Adipocyte (in vitro differentiated cells): ENCODE results near the gene PCLO.

Source experiments
- DNase-seq: peaks from one replicate; pipeline ENCODE4 v3.0.0-alpha.2; 2015; ENCODE audit warnings: low read depth
- H3K27me3 ChIP-seq: replicated peaks from 2 replicates; pipeline ENCODE4 v1.7.0; 2013; ENCODE audit warnings: mild to moderate bottlenecking, low read length, moderate library complexity; ENCODE audit not compliant: control insufficient read depth, insufficient read depth
- H3K36me3 ChIP-seq: 2 replicates; pipeline ENCODE4 v1.7.0; 2013; ENCODE audit warnings: low read length, mild to moderate bottlenecking, moderate library complexity; ENCODE audit not compliant: control insufficient read depth, insufficient read depth, severe bottlenecking
- H3K4me1 ChIP-seq: 2 replicates; pipeline ENCODE4 v1.7.0; 2013; ENCODE audit warnings: mild to moderate bottlenecking, low read length, moderate library complexity; ENCODE audit not compliant: control insufficient read depth, insufficient read depth
- H3K4me3 ChIP-seq: 2 replicates; pipeline ENCODE4 v1.7.0; 2013; ENCODE audit warnings: mild to moderate bottlenecking, low read length, moderate library complexity
- H3K9ac ChIP-seq: 2 replicates; pipeline ENCODE4 v1.7.0; 2013; ENCODE audit warnings: mild to moderate bottlenecking, low read length, moderate library complexity
- H3K9me3 ChIP-seq: 2 replicates; pipeline ENCODE4 v1.7.0; 2013; ENCODE audit warnings: mild to moderate bottlenecking, low read length, moderate library complexity; ENCODE audit not compliant: control insufficient read depth

The PCLO gene

GRCh38 chr7:83005410-83005809 is 157.3 kb downstream of the PCLO start:
- Histone ChIP-seq H3K27me3 (no peaks in the 10 kb centered on the region), H3K36me3 (no peaks in the 10 kb centered on the region), H3K9me3 (peaks cover 10% of the 10 kb centered on the region), H3K4me3 (no peak overlapping the region), H3K9ac (no peak overlapping the region), H3K4me1 (no peaks in the 10 kb centered on the region)
- no peak for DNase-seq

GRCh38 chr7:83001362-83002040 is 161.2 kb downstream of the PCLO start:
- H3K4me1 ChIP-seq, result no peaks in the 10 kb centered on the region
- H3K4me3 ChIP-seq, result no peak overlapping the region
- H3K27me3 ChIP-seq, result no peaks in the 10 kb centered on the region
- no peak overlapping the region for H3K9ac ChIP-seq
- no peak for DNase-seq
- peaks cover 14% of the 10 kb centered on the region for H3K9me3 ChIP-seq
- H3K36me3 ChIP-seq, result no peaks in the 10 kb centered on the region

GRCh38 chr7:82998436-82998835 is 164.2 kb downstream of the PCLO start:
- Histone ChIP-seq H3K36me3 (no peaks in the 10 kb centered on the region), H3K9me3 (peaks cover 8% of the 10 kb centered on the region), H3K4me3 (no peak overlapping the region), H3K4me1 (no peaks in the 10 kb centered on the region), H3K27me3 (no peaks in the 10 kb centered on the region), H3K9ac (no peak overlapping the region)
- no peak for DNase-seq

- DNase-seq, result no peak
- Histone ChIP-seq H3K9ac (no peak overlapping the region), H3K4me1 (no peaks in the 10 kb centered on the region), H3K9me3 (no peaks in the 10 kb centered on the region), H3K36me3 (no peaks in the 10 kb centered on the region), H3K4me3 (no peak overlapping the region), H3K27me3 (no peaks in the 10 kb centered on the region)
Observed at GRCh38 chr7:82985144-82985802, 177.4 kb downstream of the PCLO start.

GRCh38 chr7:82980130-82980788 is 182.4 kb downstream of the PCLO start:
- Histone ChIP-seq H3K36me3 (no peaks in the 10 kb centered on the region), H3K27me3 (no peaks in the 10 kb centered on the region), H3K4me1 (no peaks in the 10 kb centered on the region), H3K9ac (no peak overlapping the region), H3K9me3 (no peaks in the 10 kb centered on the region), H3K4me3 (no peak overlapping the region)
- DNase-seq, result no peak

- Histone ChIP-seq H3K36me3 (no peaks in the 10 kb centered on the region), H3K27me3 (no peaks in the 10 kb centered on the region), H3K4me1 (no peaks in the 10 kb centered on the region), H3K9me3 (no peaks in the 10 kb centered on the region), H3K9ac (no peak overlapping the region), H3K4me3 (no peak overlapping the region)
- no peak for DNase-seq
Observed at GRCh38 chr7:82975811-82976468, 186.7 kb downstream of the PCLO start.

- Histone ChIP-seq H3K36me3 (no peaks in the 10 kb centered on the region), H3K9ac (no peak overlapping the region), H3K9me3 (no peaks in the 10 kb centered on the region), H3K4me1 (no peaks in the 10 kb centered on the region), H3K27me3 (no peaks in the 10 kb centered on the region), H3K4me3 (no peak overlapping the region)
- DNase-seq, result no peak
Observed at GRCh38 chr7:82972135-82972534, 190.5 kb downstream of the PCLO start.

GRCh38 chr7:82965088-82966036 is 197.3 kb downstream of the PCLO start:
- Histone ChIP-seq H3K9ac (no peak overlapping the region), H3K36me3 (no peaks in the 10 kb centered on the region)

GRCh38 chr7:82964150-82964882 is 198.4 kb downstream of the PCLO start:
- Histone ChIP-seq H3K9ac (no peak overlapping the region), H3K27me3 (no peaks in the 10 kb centered on the region), H3K36me3 (no peaks in the 10 kb centered on the region), H3K4me1 (peaks cover 10% of the 10 kb centered on the region), H3K9me3 (no peaks in the 10 kb centered on the region), H3K4me3 (no peak overlapping the region)
- DNase-seq, result no peak

More at GRCh38 chr7:82965088-82966036, 197.3 kb downstream of the PCLO start:
- Histone ChIP-seq H3K4me1 (peaks cover 10% of the 10 kb centered on the region), H3K4me3 (no peak overlapping the region), H3K9me3 (no peaks in the 10 kb centered on the region), H3K27me3 (no peaks in the 10 kb centered on the region)
- no peak for DNase-seq

GRCh38 chr7:82961240-82961639 is 201.4 kb downstream of the PCLO start:
- DNase-seq, result no peak
- Histone ChIP-seq H3K9ac (no peak overlapping the region), H3K4me1 (peaks cover 10% of the 10 kb centered on the region), H3K9me3 (no peaks in the 10 kb centered on the region), H3K4me3 (peak overlapping the region; percentile 40), H3K27me3 (peaks cover 6% of the 10 kb centered on the region), H3K36me3 (no peaks in the 10 kb centered on the region)
